Skeletal muscle tissue (tissue), 4 donors: ENCODE results near the gene JAZF1. TPM values are rescaled to one million over a fixed set of nuclear protein-coding genes. Genes with fewer than 3 reads are reported as not detected.

Source experiments
- H3K27ac ChIP-seq: one replicate; pipeline ENCODE4 v1.7.0; 2013; ENCODE audit warnings: mild to moderate bottlenecking, low read depth, low read length, inconsistent platforms
- H3K27me3 ChIP-seq, 3 donors: one replicate each; pipeline ENCODE4 v1.7.0; 2013; ENCODE audit warnings: low read length in 3 of 3; ENCODE audit not compliant: control insufficient read depth in 3 of 3, insufficient read depth in 3 of 3
- H3K36me3 ChIP-seq, 3 donors: one replicate each; pipeline ENCODE4 v1.7.0; 2013; ENCODE audit warnings: low read length in 3 of 3; ENCODE audit not compliant: control insufficient read depth in 3 of 3, insufficient read depth in 3 of 3
- H3K4me1 ChIP-seq, 3 donors: one replicate each; pipeline ENCODE4 v1.7.0; 2013; ENCODE audit warnings: low read length in 3 of 3, mild to moderate bottlenecking in 3 of 3; ENCODE audit not compliant: control insufficient read depth in 3 of 3, insufficient read depth in 3 of 3
- H3K4me3 ChIP-seq, 3 donors: one replicate each; pipeline ENCODE4 v1.7.0; 2013; ENCODE audit warnings: low read length in 3 of 3
- H3K9ac ChIP-seq, 3 donors: one replicate each; pipeline ENCODE4 v1.7.0; 2013; ENCODE audit warnings: low read length in 3 of 3, mild to moderate bottlenecking in 3 of 3, moderate library complexity in 2 of 3, low read depth in 1 of 3
- H3K9me3 ChIP-seq, 3 donors: one replicate each; pipeline ENCODE4 v1.7.0; 2013; ENCODE audit warnings: low read length in 3 of 3; ENCODE audit not compliant: control insufficient read depth in 3 of 3
- total RNA-seq: library from RNA; depleted of rRNA; stranded (reverse); fragments of >200 nt; gene quantifications from one replicate; pipeline ENCODE4 v1.2.3, GENCODE V29; 2014
- donor health status: Osteomylitis.

JAZF1 gene
- total RNA-seq, 1 donor from 2014 or later: 7.3 TPM

- peaks cover 3 to 18% (median 12%) of the 10 kb centered on the region in 3 donors for H3K4me1 ChIP-seq
- H3K27ac ChIP-seq: no peak overlapping the region
- no peak overlapping the region for H3K9ac ChIP-seq
- no peaks in the 10 kb centered on the region for H3K9me3 ChIP-seq
- H3K4me3 ChIP-seq: no peak overlapping the region
- no peaks in the 10 kb centered on the region for H3K27me3 ChIP-seq
- no peaks in the 10 kb centered on the region for H3K36me3 ChIP-seq
Observed at GRCh38 chr7:28086198-28086597, 94.4 kb downstream of the JAZF1 start.

- H3K27me3 ChIP-seq: no peaks in the 10 kb centered on the region
- no peaks in the 10 kb centered on the region for H3K36me3 ChIP-seq
- H3K27ac ChIP-seq: no peak overlapping the region
- H3K9ac ChIP-seq: no peak overlapping the region
- H3K9me3 ChIP-seq: no peaks in the 10 kb centered on the region
- H3K4me3 ChIP-seq: no peak overlapping the region
- H3K4me1 ChIP-seq: peaks cover 3 to 22% (median 14%) of the 10 kb centered on the region in 3 donors
Observed at GRCh38 chr7:28083998-28084985, 96.3 kb downstream of the JAZF1 start.

- no peaks in the 10 kb centered on the region for H3K9me3 ChIP-seq
- H3K4me1 ChIP-seq: peaks cover 3 to 22% (median 14%) of the 10 kb centered on the region in 3 donors
- no peak overlapping the region for H3K27ac ChIP-seq
- H3K4me3 ChIP-seq: no peak overlapping the region
- no peaks in the 10 kb centered on the region for H3K36me3 ChIP-seq
- H3K9ac ChIP-seq: no peak overlapping the region
- no peaks in the 10 kb centered on the region for H3K27me3 ChIP-seq
Observed at GRCh38 chr7:28083164-28083997, 97.2 kb downstream of the JAZF1 start.

- H3K27me3 ChIP-seq: no peaks in the 10 kb centered on the region
- no peak overlapping the region for H3K27ac ChIP-seq
- peaks cover 3 to 29% (median 18%) of the 10 kb centered on the region in 3 donors for H3K4me1 ChIP-seq
- no peak overlapping the region for H3K9ac ChIP-seq
- H3K9me3 ChIP-seq: no peaks in the 10 kb centered on the region
- H3K4me3 ChIP-seq: no peak overlapping the region
- H3K36me3 ChIP-seq: no peaks in the 10 kb centered on the region
Observed at GRCh38 chr7:28082071-28082470, 98.5 kb downstream of the JAZF1 start.

GRCh38 chr7:28081016-28081415 lies 99.6 kb downstream of the JAZF1 start:
- Histone ChIP-seq H3K4me1 (peaks cover 3 to 29% (median 18%) of the 10 kb centered on the region in 3 donors), H3K27ac (no peak overlapping the region), H3K9me3 (no peaks in the 10 kb centered on the region), H3K36me3 (no peaks in the 10 kb centered on the region), H3K9ac (no peak overlapping the region), H3K27me3 (no peaks in the 10 kb centered on the region), H3K4me3 (no peak overlapping the region)

- H3K27me3 ChIP-seq: no peaks in the 10 kb centered on the region
- H3K9ac ChIP-seq: no peak overlapping the region
- H3K4me3 ChIP-seq: no peak overlapping the region
- H3K4me1 ChIP-seq: peaks cover under 1 to 20% (median 12%) of the 10 kb centered on the region in 3 donors
- no peak overlapping the region for H3K27ac ChIP-seq
- no peaks in the 10 kb centered on the region for H3K36me3 ChIP-seq
- H3K9me3 ChIP-seq: no peaks in the 10 kb centered on the region
Observed at GRCh38 chr7:28078036-28078901, 102.3 kb downstream of the JAZF1 start.

- no peak overlapping the region for H3K4me3 ChIP-seq
- no peaks in the 10 kb centered on the region for H3K9me3 ChIP-seq
- H3K4me1 ChIP-seq: peaks cover 0 to 14% (median 6%) of the 10 kb centered on the region in 3 donors
- no peak overlapping the region for H3K27ac ChIP-seq
- no peaks in the 10 kb centered on the region for H3K36me3 ChIP-seq
- H3K9ac ChIP-seq: no peak overlapping the region
- no peaks in the 10 kb centered on the region for H3K27me3 ChIP-seq
Observed at GRCh38 chr7:28077616-28078015, 103.0 kb downstream of the JAZF1 start.

- Histone ChIP-seq H3K4me3 (no peak overlapping the region), H3K36me3 (no peaks in the 10 kb centered on the region), H3K4me1 (peaks cover 0 to 12% (median 6%) of the 10 kb centered on the region in 3 donors), H3K9ac (no peak overlapping the region), H3K27me3 (no peaks in the 10 kb centered on the region), H3K9me3 (no peaks in the 10 kb centered on the region), H3K27ac (no peak overlapping the region)
Observed at GRCh38 chr7:28076423-28077200, 104.0 kb downstream of the JAZF1 start.
